ENCODE data around the gene SCFD2. TPM values are rescaled to one million over a fixed set of nuclear protein-coding genes. Genes with fewer than 3 reads are reported as not detected.
A peak's percentile ranks its signal among the peaks of the same experiment; 100 is the strongest.

The SCFD2 gene
- total and polyA plus RNA-seq, 8 donors = 4.0 to 13.5 (median 8.9) TPM

DNA sequence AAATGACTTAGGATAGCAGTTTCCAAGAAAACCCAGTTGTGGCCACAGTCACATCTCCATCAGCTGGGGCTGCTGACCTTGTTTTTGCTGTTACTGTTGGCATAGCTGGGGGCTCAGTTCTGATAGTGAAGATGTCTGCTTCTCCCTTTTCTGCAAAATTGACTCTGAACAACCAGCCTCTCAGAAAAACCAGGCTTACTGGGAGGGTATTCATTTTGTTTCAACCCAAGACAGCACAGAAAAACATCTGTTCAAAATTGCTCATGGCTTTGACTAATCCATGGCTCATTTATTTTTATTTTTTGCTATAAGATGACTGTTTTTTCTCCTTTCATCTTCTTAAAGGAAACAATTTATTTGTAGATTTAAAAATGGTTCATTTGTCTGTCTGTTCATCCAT, 450.7 kb downstream of the SCFD2 start:
- TF ChIP-seq, protein P1, sequence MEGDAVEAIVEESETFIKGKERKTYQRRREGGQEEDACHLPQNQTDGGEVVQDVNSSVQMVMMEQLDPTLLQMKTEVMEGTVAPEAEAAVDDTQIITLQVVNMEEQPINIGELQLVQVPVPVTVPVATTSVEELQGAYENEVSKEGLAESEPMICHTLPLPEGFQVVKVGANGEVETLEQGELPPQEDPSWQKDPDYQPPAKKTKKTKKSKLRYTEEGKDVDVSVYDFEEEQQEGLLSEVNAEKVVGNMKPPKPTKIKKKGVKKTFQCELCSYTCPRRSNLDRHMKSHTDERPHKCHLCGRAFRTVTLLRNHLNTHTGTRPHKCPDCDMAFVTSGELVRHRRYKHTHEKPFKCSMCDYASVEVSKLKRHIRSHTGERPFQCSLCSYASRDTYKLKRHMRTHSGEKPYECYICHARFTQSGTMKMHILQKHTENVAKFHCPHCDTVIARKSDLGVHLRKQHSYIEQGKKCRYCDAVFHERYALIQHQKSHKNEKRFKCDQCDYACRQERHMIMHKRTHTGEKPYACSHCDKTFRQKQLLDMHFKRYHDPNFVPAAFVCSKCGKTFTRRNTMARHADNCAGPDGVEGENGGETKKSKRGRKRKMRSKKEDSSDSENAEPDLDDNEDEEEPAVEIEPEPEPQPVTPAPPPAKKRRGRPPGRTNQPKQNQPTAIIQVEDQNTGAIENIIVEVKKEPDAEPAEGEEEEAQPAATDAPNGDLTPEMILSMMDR (IDR thresholded peaks at IDR 0.05) = no peak
- DNase-seq (no peak), FAIRE-seq (no peak), ATAC-seq (no peak)
- Histone ChIP-seq H3K36me3 (no peaks in the 10 kb centered on the region), H3K4me3 (no peak overlapping the region), H3K4me1 (peaks cover 6 to 26% (median 26%) of the 10 kb centered on the region in 3 donors), H3K27ac (peak overlapping the region in 3 of 4 donors; percentile 39 to 78 (median 72)), H3K9me3 (no peaks in the 10 kb centered on the region), H3K27me3 (no peaks in the 10 kb centered on the region)
- intact Hi-C loops (cut with DNase I) = no loop called here

DNA sequence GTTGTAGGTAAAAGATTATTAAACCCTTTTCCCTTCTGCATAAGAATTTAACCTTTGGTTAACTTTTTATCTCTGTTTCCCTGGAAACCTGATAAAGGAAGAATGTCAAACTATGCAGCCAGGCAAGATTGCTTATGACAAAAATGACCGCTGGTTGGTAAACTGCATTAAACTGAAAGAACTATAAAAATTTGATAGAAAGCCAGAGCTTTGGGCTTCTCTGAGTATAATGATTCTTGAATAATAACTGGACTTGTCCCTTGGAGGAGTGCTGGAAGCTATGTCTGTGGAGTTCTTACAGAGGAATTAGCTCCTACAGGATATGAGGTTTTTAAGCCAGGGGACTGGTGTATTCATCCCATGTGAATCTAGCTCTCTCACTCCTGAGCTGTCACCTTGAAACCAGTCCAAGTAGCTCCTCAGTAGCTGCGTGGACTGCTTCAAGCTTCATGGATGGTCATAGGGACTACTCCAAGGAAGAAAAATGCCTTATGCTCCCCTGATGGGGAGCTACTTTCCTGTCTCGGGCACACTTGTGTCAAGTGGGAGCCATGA, 451.7 kb downstream of the SCFD2 start:
- H3K9me3 ChIP-seq = no peaks in the 10 kb centered on the region
- peaks cover 6 to 26% (median 26%) of the 10 kb centered on the region in 3 donors for H3K4me1 ChIP-seq
- no peak overlapping the region for H3K4me3 ChIP-seq
- ATAC-seq = peak; percentile 71 to 87 (median 82)
- no peaks in the 10 kb centered on the region for H3K36me3 ChIP-seq
- FAIRE-seq = no peak
- 31% methylated on average over 3 of the region's 3 CpGs for WGBS, 2 donors
- peak in 3 of 6 donors; percentile 9 to 33 (median 20) for DNase-seq
- intact Hi-C loops (cut with DNase I) = no loop called here
- TF ChIP-seq, protein P1 (IDR thresholded peaks at IDR 0.05) = no peak
- no peaks in the 10 kb centered on the region for H3K27me3 ChIP-seq
- H3K27ac ChIP-seq = peak overlapping the region; percentile 36 to 78 (median 74)

DNA sequence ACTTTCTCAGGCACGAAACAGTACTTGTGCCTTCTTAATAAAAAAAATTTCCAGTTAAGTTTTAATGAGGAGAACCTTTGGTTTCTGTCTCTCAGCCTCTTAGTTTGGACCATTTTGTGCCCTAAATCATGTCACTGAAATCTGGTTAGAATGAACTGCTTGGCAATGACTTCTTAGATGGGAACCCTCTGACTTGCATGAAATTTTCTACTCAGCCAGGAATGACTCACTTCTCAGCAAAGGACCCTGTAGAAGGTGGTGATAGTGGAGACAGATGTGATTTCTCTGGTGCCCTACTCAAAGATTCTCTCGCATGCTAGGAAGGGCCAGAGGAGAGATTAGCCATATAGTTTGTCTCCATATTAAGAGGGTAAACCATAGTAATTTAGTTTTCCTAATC, 453.3 kb downstream of the SCFD2 start:
- TF ChIP-seq, protein P1 (IDR thresholded peaks at IDR 0.05) = no peak
- Histone ChIP-seq H3K4me1 (peaks cover 6 to 26% (median 26%) of the 10 kb centered on the region in 3 donors), H3K9me3 (no peaks in the 10 kb centered on the region), H3K27ac (peak overlapping the region in 1 of 4 donors; percentile 78), H3K36me3 (no peaks in the 10 kb centered on the region), H3K27me3 (no peaks in the 10 kb centered on the region), H3K4me3 (no peak overlapping the region)
- ATAC-seq (peak in 1 of 4 donors; percentile 25), DNase-seq (no peak), FAIRE-seq (no peak)
- intact Hi-C loops (cut with DNase I) = no loop called here
- 86 to 94% methylated on average over 2 of the region's 2 CpGs for whole genome bisulfite sequencing, 2 donors

DNA sequence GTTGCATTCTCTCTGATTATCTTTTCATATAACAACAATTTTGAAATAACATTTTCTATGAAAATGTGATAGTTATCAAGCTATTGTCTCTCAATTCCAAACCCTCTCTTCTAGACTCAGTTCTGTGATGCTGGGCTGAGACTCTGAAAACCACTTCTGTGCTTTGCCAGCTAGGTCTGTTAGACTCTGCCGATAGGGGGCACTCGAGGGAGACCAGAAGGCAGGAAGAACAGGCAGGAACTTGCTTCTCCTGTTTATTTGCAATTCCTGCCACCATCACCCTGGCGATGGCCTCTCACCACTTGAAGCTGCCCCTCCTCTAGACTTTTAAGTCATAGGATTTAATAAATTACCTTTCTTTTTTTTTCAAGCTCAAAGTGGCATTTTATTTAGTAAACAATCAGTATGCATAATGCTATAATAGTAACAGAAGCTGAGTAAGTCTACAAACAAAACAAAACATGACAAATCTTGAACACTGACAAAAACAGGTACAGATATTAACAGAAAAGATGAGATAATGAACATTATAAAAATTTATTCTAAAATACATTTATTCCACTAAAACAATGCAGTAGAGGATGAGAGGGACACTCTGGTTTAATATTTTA, 454.1 kb downstream of the SCFD2 start:
- DNase-seq (peak; percentile 72 to 86 (median 81)), FAIRE-seq (no peak), ATAC-seq (peak; percentile 58 to 72 (median 68))
- peaks cover 6 to 26% (median 26%) of the 10 kb centered on the region in 3 donors for H3K4me1 ChIP-seq
- H3K27ac ChIP-seq = no peak overlapping the region
- H3K36me3 ChIP-seq = no peaks in the 10 kb centered on the region
- TF ChIP-seq, protein P1 (IDR thresholded peaks at IDR 0.05) = peak; percentile 32 to 66 (median 52)
- no peaks in the 10 kb centered on the region for H3K9me3 ChIP-seq
- intact Hi-C loops (cut with DNase I) = no loop called here
- H3K27me3 ChIP-seq = no peaks in the 10 kb centered on the region
- H3K4me3 ChIP-seq = no peak overlapping the region
- WGBS, 2 donors = 4 to 7% methylated on average over 3 of the region's 3 CpGs

DNA sequence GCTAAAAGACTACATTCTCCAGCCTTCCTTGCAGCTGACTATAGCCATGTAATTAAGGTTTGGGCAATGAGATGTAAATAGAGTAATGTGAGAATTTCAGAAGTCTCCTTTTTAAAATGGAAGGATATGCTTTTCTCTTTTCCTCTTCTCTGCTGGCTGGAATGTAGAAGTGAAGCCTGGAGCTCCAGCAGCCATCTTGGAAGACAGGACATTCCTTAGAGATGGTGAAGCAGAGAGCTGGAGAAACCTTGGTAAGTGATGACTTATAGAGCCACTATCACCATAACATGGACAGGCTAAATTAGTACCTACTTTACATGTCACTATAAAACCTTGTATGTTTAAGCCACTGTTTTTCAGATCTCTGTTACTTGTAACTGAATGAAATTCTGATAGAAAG, 455.7 kb downstream of the SCFD2 start:
- DNase-seq (no peak), ATAC-seq (no peak), FAIRE-seq (no peak)
- intact Hi-C loops (cut with DNase I) = no loop called here
- H3K4me3 ChIP-seq = no peak overlapping the region
- no peak overlapping the region for H3K27ac ChIP-seq
- TF ChIP-seq, protein P1 (IDR thresholded peaks at IDR 0.05) = no peak
- no peaks in the 10 kb centered on the region for H3K9me3 ChIP-seq
- H3K4me1 ChIP-seq = peaks cover 4 to 24% (median 23%) of the 10 kb centered on the region in 3 donors
- H3K27me3 ChIP-seq = no peaks in the 10 kb centered on the region
- no peaks in the 10 kb centered on the region for H3K36me3 ChIP-seq
